VCaP (cell line): ENCODE measurements around the gene A1CF.
"Not testable (repeated sequence)": the region's sequence is repeated elsewhere in the genome, so short reads cannot be mapped to it uniquely, and the experiment has no call there.

Source experiments
- H3K27ac ChIP-seq: fragments of 450-650 bp; 2 replicates; pipeline ENCODE4 v1.5.1; 2017
- CTCF ChIP-seq: fragments of 450-650 bp; conservative IDR thresholded peaks from 2 replicates; pipeline ENCODE4 v1.5.1; 2017; ENCODE audit warnings: mild to moderate bottlenecking, moderate library complexity

A1CF gene

GRCh38 chr10:50807851-50808776 is 77.3 kb downstream of the A1CF start:
- H3K27ac ChIP-seq, result no peak overlapping the region
- TF ChIP-seq CTCF, result no peak

GRCh38 chr10:50805981-50806622 is 79.3 kb downstream of the A1CF start:
- TF ChIP-seq CTCF, result no peak
- H3K27ac ChIP-seq, result peak overlapping the region; percentile 38

- TF ChIP-seq CTCF, result no peak
These were observed 85.8 kb downstream of the A1CF start for GRCh38 chr10:50799595-50799994.

GRCh38 chr10:50798297-50798696 is 87.1 kb downstream of the A1CF start:
- no peak for TF ChIP-seq CTCF
- H3K27ac ChIP-seq, result no peak overlapping the region

More at GRCh38 chr10:50799595-50799994, 85.8 kb downstream of the A1CF start:
- no peak overlapping the region for H3K27ac ChIP-seq

- H3K27ac ChIP-seq, result no peak overlapping the region
- no peak for TF ChIP-seq CTCF
These were observed 88.7 kb downstream of the A1CF start for GRCh38 chr10:50796693-50797092.

GRCh38 chr10:50794490-50794889 is 90.9 kb downstream of the A1CF start:
- TF ChIP-seq CTCF, result no peak
- H3K27ac ChIP-seq, result no peak overlapping the region

GRCh38 chr10:50788951-50789945 is 96.2 kb downstream of the A1CF start:
- TF ChIP-seq CTCF, result peak; percentile 82
- H3K27ac ChIP-seq, result no peak overlapping the region

- H3K27ac ChIP-seq, result not testable (repeated sequence)
These were observed 97.5 kb downstream of the A1CF start for GRCh38 chr10:50787962-50788361.

GRCh38 chr10:50782017-50782416 is 103.4 kb downstream of the A1CF start:
- not testable (repeated sequence) for H3K27ac ChIP-seq

- H3K27ac ChIP-seq, result not testable (repeated sequence)
These were observed 105.4 kb downstream of the A1CF start for GRCh38 chr10:50780036-50780435.

GRCh38 chr10:50774868-50775267 is 110.6 kb downstream of the A1CF start:
- H3K27ac ChIP-seq, result not testable (repeated sequence)
